Keratinocyte (primary cell): ENCODE results near the gene LRBA. TPM values are rescaled to one million over a fixed set of nuclear protein-coding genes. Genes with fewer than 3 reads are reported as not detected.

ENCODE experiments used
- DNase-seq: peaks from one replicate; pipeline ENCODE4 v3.0.0-alpha.2; 2011; ENCODE audit warnings: low read depth, missing footprints, low spot score
- FAIRE-seq: peaks from 2 replicates; lab custom pipeline; 2011; peaks lifted over from hg19 to GRCh38; lab: Jason Lieb, UNC
- H2AFZ ChIP-seq: 2 replicates; pipeline ENCODE4 v1.6.0; 2012; ENCODE audit warnings: low read length, control low read depth, inconsistent platforms; ENCODE audit not compliant: control insufficient read depth
- H3K27ac ChIP-seq: 2 replicates; pipeline ENCODE4 v1.5.1; 2011; ENCODE audit warnings: low read length; ENCODE audit not compliant: control insufficient read depth, insufficient read depth
- H3K27me3 ChIP-seq: 3 replicates; pipeline ENCODE4 v1.6.0; 2011; ENCODE audit warnings: low read length; ENCODE audit not compliant: control insufficient read depth, insufficient read depth; ENCODE audit errors: extremely low read depth
- H3K36me3 ChIP-seq, 2 experiments: 2 replicates in 1 of 2; 3 replicates in 1 of 2; pipeline ENCODE4 v1.5.1; 2011; ENCODE audit warnings: low read length in 2 of 2, mild to moderate bottlenecking in 1 of 2; ENCODE audit not compliant: control insufficient read depth in 2 of 2, insufficient read depth in 2 of 2; ENCODE audit errors: extremely low read depth in 1 of 2
- H3K4me1 ChIP-seq: 3 replicates; pipeline ENCODE4 v1.5.1; 2011; ENCODE audit warnings: low read length; ENCODE audit not compliant: control insufficient read depth, insufficient read depth; ENCODE audit errors: extremely low read depth
- H3K4me2 ChIP-seq: 3 replicates; pipeline ENCODE4 v1.6.0; 2011; ENCODE audit warnings: low read depth, low read length; ENCODE audit not compliant: control insufficient read depth, insufficient read depth; ENCODE audit errors: extremely low read depth
- H3K4me3 ChIP-seq, 3 experiments: fragments of 200-600 bp in 1 of 3; sonication (generic) in 1 of 3; 2 replicates in 2 of 3; 3 replicates in 1 of 3; pipeline ENCODE4 v1.5.1; 2011 to 2016; ENCODE audit warnings: low read length in 3 of 3, mild to moderate bottlenecking in 3 of 3, control low read depth in 2 of 3, inconsistent platforms in 1 of 3, low read depth in 1 of 3, mixed read lengths in 1 of 3, mixed run types in 1 of 3, moderate library complexity in 1 of 3; ENCODE audit not compliant: control insufficient read depth in 2 of 3, insufficient read depth in 2 of 3; ENCODE audit errors: extremely low read depth in 1 of 3
- H3K79me2 ChIP-seq: 2 replicates; pipeline ENCODE4 v1.6.0; 2012; ENCODE audit warnings: low read length; ENCODE audit not compliant: control insufficient read depth, insufficient read depth
- H3K9ac ChIP-seq: 3 replicates; pipeline ENCODE4 v1.6.0; 2011; ENCODE audit warnings: low read length; ENCODE audit not compliant: control insufficient read depth, insufficient read depth; ENCODE audit errors: extremely low read depth
- H3K9me1 ChIP-seq: 3 replicates; pipeline ENCODE4 v1.6.0; 2011; ENCODE audit warnings: low read length; ENCODE audit not compliant: control insufficient read depth, insufficient read depth; ENCODE audit errors: extremely low read depth
- H3K9me3 ChIP-seq: 2 replicates; pipeline ENCODE4 v1.5.1; 2012; ENCODE audit warnings: low read depth, low read length; ENCODE audit not compliant: control insufficient read depth
- H4K20me1 ChIP-seq: 3 replicates; pipeline ENCODE4 v1.6.0; 2011; ENCODE audit warnings: low read length; ENCODE audit not compliant: control insufficient read depth, insufficient read depth; ENCODE audit errors: extremely low read depth
- EZH2 ChIP-seq: IDR thresholded peaks from one replicate; pipeline ENCODE4 v1.6.1; 2012; ENCODE audit warnings: inconsistent platforms, mild to moderate bottlenecking, low read length, moderate library complexity
- dilution Hi-C: fragments of 300-500 bp; cut with MboI; formaldehyde crosslinking; loops from one replicate; pipeline ENCODE4 v1.7.0; 2020; ENCODE audit warnings: low sequenced_read_pairs; ENCODE audit not compliant: extremely low pct_ligation_motif_present
- polyA plus RNA-seq, 5 experiments: library from polyadenylated mRNA; depleted of rRNA in 3 of 5; stranded (reverse) in 3 of 5; stranded (forward) in 1 of 5; unstranded in 1 of 5; fragments of >200 nt; gene quantifications; 1 replicate in 1 of 5; 2 replicates in 3 of 5; 3 replicates in 1 of 5; pipeline versions ENCODE4 v1.2.1 to v1.2.3, GENCODE V29; 2011 to 2012; ENCODE audit warnings: missing spikeins in 2 of 5, low read depth in 1 of 5, low replicate concordance in 1 of 5
- TF ChIP-seq, protein P1 (sequence below), 3 experiments: IDR thresholded peaks in 1 of 3; conservative IDR thresholded peaks in 1 of 3; optimal IDR thresholded peaks in 1 of 3; 2 replicates in 2 of 3; 3 replicates in 1 of 3; pipeline versions ENCODE3 to v1.5.1; 2011; ENCODE audit warnings: low read length in 3 of 3, mild to moderate bottlenecking in 3 of 3, moderate library complexity in 2 of 3, control low read depth in 1 of 3, inconsistent platforms in 1 of 3; ENCODE audit not compliant: insufficient read depth in 2 of 3; ENCODE audit errors: extremely low read depth in 1 of 3

LRBA gene
- polyA plus RNA-seq, 1 donor (not counting 4 experiments of a cell fraction or from before 2014, with no cell fraction given), result 35.6 TPM

DNA sequence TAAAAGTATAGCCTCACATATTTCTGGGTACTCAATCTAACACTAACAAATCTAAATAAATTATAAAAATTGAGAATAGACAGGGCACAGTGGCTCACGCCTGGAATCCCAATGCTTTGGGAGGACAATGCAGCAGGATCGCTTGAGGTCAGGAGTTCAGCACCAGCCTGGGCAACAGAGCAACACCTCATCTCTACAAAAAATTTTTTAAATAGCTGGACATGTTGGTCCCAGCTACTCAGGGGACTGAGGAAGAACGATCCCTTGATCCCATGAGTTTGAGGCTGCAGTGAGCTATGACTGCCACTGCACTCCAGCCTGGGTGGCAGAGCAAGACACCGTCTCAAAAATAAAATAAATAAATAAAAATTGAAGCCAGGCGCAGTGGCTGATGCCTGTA lies 192.7 kb downstream of the LRBA start:
- Histone ChIP-seq H3K27ac (no peak overlapping the region), H3K79me2 (no peaks in the 10 kb centered on the region), H3K9me3 (no peaks in the 10 kb centered on the region), H3K36me3 (peaks cover 0 to 4% of the 10 kb centered on the region in 2 experiments), H3K4me1 (peaks cover 9% of the 10 kb centered on the region), H2AFZ (no peak overlapping the region), H3K4me3 (no peak overlapping the region), H3K9ac (no peak overlapping the region), H3K4me2 (no peak overlapping the region), H3K9me1 (no peaks in the 10 kb centered on the region), H3K27me3 (no peaks in the 10 kb centered on the region), H4K20me1 (no peaks in the 10 kb centered on the region)
- TF ChIP-seq, protein P1, sequence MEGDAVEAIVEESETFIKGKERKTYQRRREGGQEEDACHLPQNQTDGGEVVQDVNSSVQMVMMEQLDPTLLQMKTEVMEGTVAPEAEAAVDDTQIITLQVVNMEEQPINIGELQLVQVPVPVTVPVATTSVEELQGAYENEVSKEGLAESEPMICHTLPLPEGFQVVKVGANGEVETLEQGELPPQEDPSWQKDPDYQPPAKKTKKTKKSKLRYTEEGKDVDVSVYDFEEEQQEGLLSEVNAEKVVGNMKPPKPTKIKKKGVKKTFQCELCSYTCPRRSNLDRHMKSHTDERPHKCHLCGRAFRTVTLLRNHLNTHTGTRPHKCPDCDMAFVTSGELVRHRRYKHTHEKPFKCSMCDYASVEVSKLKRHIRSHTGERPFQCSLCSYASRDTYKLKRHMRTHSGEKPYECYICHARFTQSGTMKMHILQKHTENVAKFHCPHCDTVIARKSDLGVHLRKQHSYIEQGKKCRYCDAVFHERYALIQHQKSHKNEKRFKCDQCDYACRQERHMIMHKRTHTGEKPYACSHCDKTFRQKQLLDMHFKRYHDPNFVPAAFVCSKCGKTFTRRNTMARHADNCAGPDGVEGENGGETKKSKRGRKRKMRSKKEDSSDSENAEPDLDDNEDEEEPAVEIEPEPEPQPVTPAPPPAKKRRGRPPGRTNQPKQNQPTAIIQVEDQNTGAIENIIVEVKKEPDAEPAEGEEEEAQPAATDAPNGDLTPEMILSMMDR (optimal IDR thresholded peaks at IDR 0.05 in 1 of 3, IDR thresholded peaks at IDR 0.05 in 1 of 3, conservative IDR thresholded peaks at IDR 0.05 in 1 of 3; ENCODE audit: extremely low read depth in 1 of 3, insufficient read depth in 2 of 3, low read length in 3 of 3), result no peak
- TF ChIP-seq EZH2, result no peak
- DNase-seq (no peak), FAIRE-seq (no peak)
- dilution Hi-C loops, result no loop called here

DNA sequence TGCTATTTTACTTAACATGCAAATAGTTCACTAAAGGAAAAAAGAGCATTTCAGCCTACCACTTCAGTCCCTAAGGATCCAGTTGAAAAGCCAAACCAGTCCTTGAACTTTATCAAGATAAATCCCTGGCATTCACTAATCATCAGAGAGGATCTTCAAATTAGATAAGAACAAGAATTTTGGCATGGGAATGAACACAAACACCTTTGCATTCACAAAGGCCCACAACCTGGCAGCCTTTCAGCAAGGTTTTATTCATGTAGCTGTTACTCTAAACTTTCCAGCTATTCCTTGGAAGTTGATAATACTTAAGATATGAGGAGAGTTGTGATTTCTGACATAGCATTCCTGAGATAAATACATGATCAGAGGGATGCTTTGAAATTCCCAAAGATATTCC lies 193.4 kb downstream of the LRBA start:
- no peak overlapping the region for H3K9ac ChIP-seq
- H3K4me3 ChIP-seq, result no peak overlapping the region
- DNase-seq (no peak), FAIRE-seq (no peak)
- TF ChIP-seq EZH2, result no peak
- TF ChIP-seq, protein P1 (optimal IDR thresholded peaks at IDR 0.05 in 1 of 3, IDR thresholded peaks at IDR 0.05 in 1 of 3, conservative IDR thresholded peaks at IDR 0.05 in 1 of 3; ENCODE audit: extremely low read depth in 1 of 3, insufficient read depth in 2 of 3, low read length in 3 of 3), result no peak
- no peaks in the 10 kb centered on the region for H3K79me2 ChIP-seq
- peaks cover 9% of the 10 kb centered on the region for H3K4me1 ChIP-seq
- H3K27ac ChIP-seq, result no peak overlapping the region
- no peaks in the 10 kb centered on the region for H3K9me1 ChIP-seq
- H4K20me1 ChIP-seq, result no peaks in the 10 kb centered on the region
- dilution Hi-C loops, result no loop called here
- no peak overlapping the region for H2AFZ ChIP-seq
- no peak overlapping the region for H3K4me2 ChIP-seq
- H3K27me3 ChIP-seq, result no peaks in the 10 kb centered on the region
- H3K9me3 ChIP-seq, result no peaks in the 10 kb centered on the region
- no peaks in the 10 kb centered on the region for H3K36me3 ChIP-seq
